K562 (cell line): Measurements from ENCODE around the gene PLXNB1. TPM values are rescaled to one million over a fixed set of nuclear protein-coding genes. Genes with fewer than 3 reads are reported as not detected.

Experiments used
- ATAC-seq: fragments of 200-7000 bp; cut with Tn5 transposase; 3 replicates; pipeline ENCODE4 v1.9.1; 2020; ENCODE audit warnings: moderate library complexity
- BruUV-seq: library from RNA; stranded (reverse); fragments of 400-500 nt; replicated peaks from 2 replicates; lab custom pipeline; 2021; lab: Mats Ljungman, UMichigan
- CTCF ChIA-PET: fragments of 300-600 bp; formaldehyde crosslinking; extraction: SDS; loops from one replicate; lab custom pipeline; 2021; ENCODE audit warnings: low intra/inter-chr PET ratio; lab: Yijun Ruan, JAX
- POLR2A ChIA-PET: fragments of 300-600, 350-650 bp; sonication (Branson Sonifier 250); formaldehyde crosslinking; extraction: SDS; loops from one replicate; lab custom pipeline; 2021; ENCODE audit warnings: antibody characterized with exemption, inconsistent platforms; lab: Yijun Ruan, JAX
- DNase-seq, 4 experiments: peaks; one replicate each; pipeline versions ENCODE4 v3.0.0 to v3.0.0-alpha.2; 2011 to 2018; ENCODE audit warnings: low spot score in 3 of 4, mixed read lengths in 3 of 4; ENCODE audit errors: extremely low read depth in 1 of 4
- FAIRE-seq: peaks from 2 replicates; lab custom pipeline; 2011; peaks lifted over from hg19 to GRCh38; lab: Jason Lieb, UNC
- H2AFZ ChIP-seq: 2 replicates; pipeline ENCODE4 v1.6.0; 2011; ENCODE audit warnings: low read depth, low read length, control low read depth, inconsistent platforms
- H3K27ac ChIP-seq: fragments of 200-600 bp; 3 replicates; pipeline ENCODE4 v1.8.0; 2011; ENCODE audit warnings: low read depth, mild to moderate bottlenecking, control low read depth, inconsistent platforms, low read length, moderate library complexity, mixed read lengths; ENCODE audit errors: extremely low read depth
- H3K27me3 ChIP-seq, 2 experiments: fragments of 300-600 bp in 1 of 2; 2 replicates in 1 of 2; 3 replicates in 1 of 2; pipeline versions ENCODE4 v1.6.0 to v1.8.0; 2011; ENCODE audit warnings: inconsistent platforms in 2 of 2, low read length in 2 of 2, mild to moderate bottlenecking in 1 of 2, mixed read lengths in 1 of 2, moderate library complexity in 1 of 2; ENCODE audit not compliant: control insufficient read depth in 2 of 2, insufficient read depth in 2 of 2
- H3K36me3 ChIP-seq: fragments of 300-600 bp; 3 replicates; pipeline ENCODE4 v1.8.0; 2011; ENCODE audit warnings: mild to moderate bottlenecking, low read length, inconsistent platforms; ENCODE audit not compliant: control insufficient read depth, insufficient read depth
- H3K4me1 ChIP-seq, 2 experiments: fragments of 200-600 bp in 1 of 2; replicated peaks in 1 of 2; 2 replicates in 1 of 2; 3 replicates in 1 of 2; pipeline versions ENCODE4 v1.5.1 to v1.8.0; 2011; ENCODE audit warnings: inconsistent platforms in 2 of 2, low read length in 2 of 2, mild to moderate bottlenecking in 1 of 2, mixed read lengths in 1 of 2, moderate library complexity in 1 of 2; ENCODE audit not compliant: control insufficient read depth in 2 of 2, insufficient read depth in 2 of 2
- H3K4me2 ChIP-seq: 2 replicates; pipeline ENCODE4 v1.6.1; 2011; ENCODE audit warnings: low read length, control low read depth, inconsistent platforms, mixed read lengths; ENCODE audit not compliant: insufficient read depth
- H3K4me3 ChIP-seq: fragments of 200-600 bp; sonication (generic), shearing (Covaris generic); 2 replicates; pipeline ENCODE4 v1.5.1; 2016; ENCODE audit warnings: control low read depth, inconsistent platforms
- H3K79me2 ChIP-seq: fragments of 200-600 bp; 3 replicates; pipeline ENCODE4 v1.8.0; 2011; ENCODE audit warnings: low read length, inconsistent platforms; ENCODE audit not compliant: control insufficient read depth, insufficient read depth
- H3K9ac ChIP-seq, 2 experiments: 2 replicates each; pipeline versions ENCODE4 v1.6.0 to v1.6.1; 2011; ENCODE audit warnings: low read depth in 2 of 2, low read length in 2 of 2, control low read depth in 1 of 2, inconsistent platforms in 1 of 2, mild to moderate bottlenecking in 1 of 2, mixed read lengths in 1 of 2; ENCODE audit not compliant: insufficient read depth in 1 of 2
- H3K9me1 ChIP-seq: one replicate; pipeline ENCODE4 v1.6.0; 2011; ENCODE audit warnings: inconsistent platforms, mild to moderate bottlenecking, low read length, moderate library complexity; ENCODE audit not compliant: control insufficient read depth, insufficient read depth
- H3K9me3 ChIP-seq: replicated peaks from 2 replicates; pipeline ENCODE4 v1.5.1; 2011; ENCODE audit warnings: low read depth, low read length, inconsistent platforms; ENCODE audit not compliant: control insufficient read depth, insufficient read depth
- H4K20me1 ChIP-seq: replicated peaks from 2 replicates; pipeline ENCODE4 v1.6.1; 2011; ENCODE audit warnings: low read length, inconsistent platforms, mixed read lengths; ENCODE audit not compliant: control insufficient read depth, insufficient read depth
- CXXC5 ChIP-seq: fragments of 250-450 bp; sonication (Bioruptor Pico); IDR thresholded peaks from 2 replicates; pipeline ENCODE4 v1.8.0; 2022; ENCODE audit warnings: inconsistent platforms, mild to moderate bottlenecking, moderate library complexity
- GTF2F1 ChIP-seq: IDR thresholded peaks from 2 replicates; pipeline ENCODE4 v1.6.1; 2011; ENCODE audit warnings: low read depth, low read length, improper control_type of control experiment
- HOMEZ ChIP-seq: fragments of 250-450 bp; sonication (Bioruptor Pico); IDR thresholded peaks from 2 replicates; pipeline ENCODE4 v1.4.0; 2020; ENCODE audit warnings: mild to moderate bottlenecking, moderate library complexity
- MECOM ChIP-seq: fragments of 250-450 bp; sonication (Bioruptor Pico); IDR thresholded peaks from 2 replicates; pipeline ENCODE4 v1.8.0; 2022; ENCODE audit warnings: inconsistent platforms
- RAD21 ChIP-seq, 2 experiments: fragments of 250-450 bp in 1 of 2; fragments of 450-650 bp in 1 of 2; sonication (Bioruptor Pico) in 1 of 2; formaldehyde crosslinking in 1 of 2; IDR thresholded peaks in 1 of 2; conservative IDR thresholded peaks in 1 of 2; 2 replicates each; pipeline versions ENCODE4 v1.4.0 to v1.8.0; 2020 to 2022; ENCODE audit warnings: mild to moderate bottlenecking in 2 of 2, moderate library complexity in 1 of 2
- SETDB1 ChIP-seq: IDR thresholded peaks from one replicate; pipeline ENCODE4 v1.6.1; 2012; ENCODE audit warnings: low read length, control low read depth, inconsistent platforms
- SIX5 ChIP-seq, 2 experiments: IDR thresholded peaks; 2 replicates each; pipeline ENCODE4 v1.6.1; 2011; ENCODE audit warnings: low read length in 2 of 2, borderline replicate concordance in 1 of 2, low read depth in 1 of 2, mild to moderate bottlenecking in 1 of 2, moderate library complexity in 1 of 2; ENCODE audit not compliant: insufficient read depth in 1 of 2
- TBP ChIP-seq: optimal IDR thresholded peaks from 2 replicates; pipeline ENCODE3; 2011; ENCODE audit warnings: low read depth, low read length, improper control_type of control experiment
- ZBED1 ChIP-seq: IDR thresholded peaks from 2 replicates; pipeline ENCODE4 v1.6.1; 2014
- ZKSCAN1 ChIP-seq: fragments of 150-350 bp; IDR thresholded peaks from 2 replicates; pipeline ENCODE4 v1.6.1; 2016; ENCODE audit warnings: low read depth, low read length
- ZNF77 ChIP-seq: fragments of 250-450 bp; sonication (Bioruptor Pico); IDR thresholded peaks from 2 replicates; pipeline ENCODE4 v1.5.0; 2020
- WGBS: fragments of 100-300 bp; shearing (Covaris generic); methylation state at CpG from one replicate; pipeline ENCODE4 v1.1.6; 2016; ENCODE audit warnings: low coverage, mixed read lengths; ENCODE audit not compliant: insufficient coverage; ENCODE audit errors: missing lambda C conversion rate; 5-methylcytosine and 5-hydroxymethylcytosine counted together
- in situ Hi-C: fragments of 300-500 bp; cut with MboI; formaldehyde crosslinking; loops from 4 replicates; pipeline ENCODE4 v1.15.0; 2018; ENCODE audit warnings: inconsistent platforms, mixed read lengths
- intact Hi-C: fragments of 100-400 bp; cut with micrococcal nuclease; formaldehyde crosslinking; loops from 2 replicates; pipeline ENCODE4 v1.14.2; 2022
- polyA plus RNA-seq, 8 experiments: library from polyadenylated mRNA; depleted of rRNA in 4 of 8; stranded (reverse) in 5 of 8; unstranded in 3 of 8; fragments of >200 nt; fragmentation: Nextera tagmentation in 2 of 8; fragmentation: Illumina TruSeq in 1 of 8; extraction: Ambion mirVana in 2 of 8; extraction: Trizol in 1 of 8; gene quantifications; 2 replicates each; pipeline versions ENCODE4 v1.2.1 to v1.2.3, GENCODE V29; 2011 to 2014; ENCODE audit warnings: inconsistent platforms in 1 of 8, missing spikeins in 1 of 8
- total RNA-seq, 7 experiments: library from RNA; depleted of rRNA in 6 of 7; stranded (reverse); fragments of >200 nt in 6 of 7; fragmentation: Illumina TruSeq in 2 of 7; extraction: Trizol in 2 of 7; gene quantifications; 2 replicates each; pipeline versions ENCODE4 v1.2.1 to v1.2.3, GENCODE V29; 2011 to 2021; ENCODE audit warnings: low replicate concordance in 1 of 7

PLXNB1 gene
- total and polyA plus RNA-seq, 9 of the 15 experiments (the other 6 are each of a cell fraction or from before 2014, with no cell fraction given): 0.17 to 17.4 (median 6.0) TPM

- TF ChIP-seq SIX5 (IDR thresholded peaks at IDR 0.05; ENCODE audit: borderline replicate concordance in 1 of 2, insufficient read depth in 1 of 2, low read depth in 1 of 2, low read length in 2 of 2) (no peak), ZBED1 (no peak), MECOM (CRISPR knock-in tag) (no peak), SETDB1 (no peak), ZKSCAN1 (no peak), RAD21 (CRISPR knock-in tag; conservative IDR thresholded peaks at IDR 0.05 in 1 of 2, IDR thresholded peaks at IDR 0.05 in 1 of 2) (peak; percentile 44 to 71; a peak in 3 of 4 replicates)
These were observed 35.9 kb upstream of the PLXNB1 start (continued) for GRCh38 chr3:48465531-48466378.

DNA sequence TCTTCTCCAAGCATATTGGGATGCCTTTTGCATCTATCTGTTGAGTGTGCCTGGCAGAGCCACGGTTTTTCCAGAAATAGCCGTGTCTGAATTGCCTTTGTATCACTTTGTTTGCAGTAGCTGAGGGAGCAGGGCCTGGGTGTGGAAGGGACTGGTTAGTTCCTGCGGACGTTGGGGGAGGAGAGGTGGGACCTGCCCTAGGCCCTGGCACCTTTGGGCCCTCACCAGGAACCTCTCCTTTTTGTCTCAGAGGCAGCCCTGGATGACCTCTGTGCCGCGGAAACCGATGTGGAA is 35.3 kb upstream of the PLXNB1 start:
- H3K27me3 ChIP-seq: no peaks in the 10 kb centered on the region
- H3K4me2 ChIP-seq: no peak overlapping the region
- H3K9me3 ChIP-seq: no peaks in the 10 kb centered on the region
- peak overlapping the region; percentile 88; the same call in 2 of the 3 replicates for H3K27ac ChIP-seq
- H3K9ac ChIP-seq: peak overlapping the region in 1 of 2 experiments; percentile 48; a peak in 2 of 4 replicates
- intact Hi-C loops: loop anchor here (1.0 kb wide), 2 partner anchors 42 to 90 kb away; no protein-coding TSS in a partner anchor
- 68% methylated on average over 4 of the region's 7 CpGs for WGBS
- no TSS peak for BruUV-seq
- H4K20me1 ChIP-seq: no peaks in the 10 kb centered on the region; the same call in 1 of the 2 replicates
- CTCF ChIA-PET: interaction anchor here (0.8 kb wide), 1 partner anchor 83 kb away, joined by 4 read pairs; no protein-coding TSS in a partner anchor
- DNase-seq: no peak
- H2AFZ ChIP-seq: no peak overlapping the region
- peaks cover 50% of the 10 kb centered on the region; the same call in 2 of the 3 replicates for H3K36me3 ChIP-seq
- TF ChIP-seq GTF2F1: no peak
- no peak for TF ChIP-seq CXXC5 (CRISPR knock-in tag)
- TF ChIP-seq HOMEZ (CRISPR knock-in tag): no peak
- peak; percentile 1 for TF ChIP-seq TBP
- TF ChIP-seq ZNF77 (CRISPR knock-in tag): no peak
- TF ChIP-seq, all 486 proteins: peak for 1
- Histone ChIP-seq H3K4me1 (peaks cover 6 to 44% of the 10 kb centered on the region in 2 experiments), H3K9me1 (no peaks in the 10 kb centered on the region), H3K79me2 (peaks cover 3% of the 10 kb centered on the region; the same call in 2 of the 3 replicates), H3K4me3 (no peak overlapping the region)
- POLR2A ChIA-PET: interaction anchor here (0.6 to 1.2 kb wide), 2 partner anchors 17 to 26 kb away, joined by 3 to 5 read pairs; no protein-coding TSS in a partner anchor
- in situ Hi-C loops: loop anchor here (5.0 kb wide), 1 partner anchor 92 kb away; the partner anchor contains the start of gene PFKFB4
- FAIRE-seq: no peak
- ATAC-seq: no peak
